HG03103 (cell line): ENCODE measurements around the gene POLRMT.

ENCODE experiments used
- ATAC-seq: cut with Tn5 transposase; IDR thresholded peaks from one replicate; pipeline ENCODE4 v1.9.1; 2021; ENCODE audit warnings: low read depth; ENCODE audit not compliant: unreplicated experiment

The POLRMT gene

DNA sequence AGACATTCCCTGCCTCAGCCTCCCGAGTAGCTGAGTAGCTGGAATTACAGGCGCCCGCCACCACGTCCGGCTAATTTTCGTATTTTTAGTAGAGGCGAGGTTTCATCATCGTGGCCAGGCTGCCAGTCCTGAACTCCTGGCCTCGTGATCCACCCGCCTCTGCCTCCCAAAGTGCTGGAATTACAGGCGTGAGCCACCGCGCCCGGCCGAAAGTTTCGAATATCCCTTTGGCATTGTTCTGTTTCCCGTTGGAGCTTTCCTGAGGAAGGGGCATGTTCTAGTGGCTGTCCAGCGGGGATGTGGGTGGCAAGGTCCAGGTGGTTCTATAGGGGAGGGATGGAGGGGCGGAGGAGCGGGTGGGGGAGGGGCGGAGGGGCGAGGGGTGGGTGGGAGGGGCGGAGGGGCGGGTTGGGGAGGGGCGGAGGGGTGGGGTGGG lies 63.1 kb downstream of the POLRMT start:
- no peak for ATAC-seq

DNA sequence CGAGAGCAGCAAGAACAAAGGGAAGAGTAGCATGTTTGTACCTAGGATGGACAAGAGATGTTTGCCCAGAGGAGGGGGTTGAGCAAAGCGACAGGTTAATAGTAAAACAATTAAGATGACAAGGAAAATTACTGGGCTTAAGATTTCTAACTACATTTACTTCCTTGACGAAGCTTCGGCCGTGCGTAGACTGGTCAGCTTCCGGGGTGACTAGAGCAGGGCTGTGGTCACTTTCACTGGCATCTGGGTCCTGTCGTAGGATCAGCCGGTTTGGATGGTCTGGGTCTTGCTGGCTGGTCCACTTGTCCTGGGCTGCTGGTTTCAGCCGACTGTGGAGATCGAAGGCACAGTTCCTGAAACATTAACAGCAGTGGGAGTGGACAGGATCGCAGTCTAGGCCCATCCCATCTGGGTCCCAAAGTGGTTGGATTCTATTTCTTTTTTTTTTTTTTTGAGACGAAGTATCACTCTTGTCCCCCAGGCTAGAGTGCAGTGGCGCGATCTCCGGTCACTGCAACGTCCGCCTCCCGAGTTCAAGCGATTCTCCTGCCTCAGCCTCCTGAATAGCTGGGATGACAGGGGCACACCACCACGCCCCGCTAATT lies 65.9 kb downstream of the POLRMT start:
- ATAC-seq = no peak
